ENCODE measurements around the gene P2RY2. TPM values are rescaled to one million over a fixed set of nuclear protein-coding genes. Genes with fewer than 3 reads are reported as not detected.

Gene P2RY2
- polyA plus RNA-seq, 1 of the 3 experiments (the other 2 are of a cell fraction): 0.12 TPM

DNA sequence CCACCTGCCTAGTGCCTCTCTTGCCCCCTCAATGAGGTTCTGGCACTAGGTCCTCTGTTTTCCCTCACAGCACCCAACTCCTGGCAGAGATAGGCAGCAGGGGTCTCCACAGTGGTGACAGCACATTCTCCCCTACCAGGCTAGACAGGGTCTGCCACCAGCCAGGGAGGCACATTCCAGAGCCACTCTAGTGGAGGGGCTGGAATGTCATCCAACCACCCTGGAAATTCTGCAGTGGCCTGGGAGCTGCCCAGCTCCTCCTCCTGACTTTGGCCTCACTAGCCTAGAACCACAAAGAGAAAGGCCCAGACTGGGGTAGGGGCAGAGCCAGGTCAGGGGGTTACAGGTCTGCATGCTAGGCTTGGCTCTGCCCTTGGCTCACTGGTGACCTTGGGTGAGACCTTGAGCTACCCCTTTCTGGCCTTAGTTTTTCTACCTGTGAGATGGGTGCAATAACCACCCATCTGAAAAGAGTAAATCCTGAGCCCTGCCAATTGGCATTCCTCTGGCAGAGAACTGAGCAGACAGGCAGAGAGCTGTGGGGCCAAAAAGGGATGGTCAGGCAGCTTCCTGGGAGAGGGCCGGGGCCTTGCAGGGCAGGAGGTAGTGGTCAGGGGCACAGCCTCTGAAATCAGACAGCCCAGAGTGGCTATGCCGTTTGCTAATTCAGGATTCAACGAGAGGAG is 7.1 kb downstream of the P2RY2 start:
- no peak overlapping the region for H3K4me2 ChIP-seq
- H4K20me1 ChIP-seq (ENCODE audit: insufficient read depth): no peaks in the 10 kb centered on the region
- no peaks in the 10 kb centered on the region for H3K9me3 ChIP-seq
- peak; percentile 12 for DNase-seq
- TF ChIP-seq NFIC (IDR thresholded peaks at IDR 0.05; ENCODE audit: borderline replicate concordance): no peak
- no peak for TF ChIP-seq SIN3A (IDR thresholded peaks at IDR 0.05; ENCODE audit: borderline replicate concordance, low read depth, low read length)
- no peak for TF ChIP-seq MXI1 (IDR thresholded peaks at IDR 0.05; ENCODE audit: low read depth, low read length)
- no peak for TF ChIP-seq RAD21 (IDR thresholded peaks at IDR 0.05; ENCODE audit: low read length)
- TF ChIP-seq RCOR1 (IDR thresholded peaks at IDR 0.05; ENCODE audit: low read length): no peak
- no peak for TF ChIP-seq RFX5 (IDR thresholded peaks at IDR 0.05; ENCODE audit: low read length)
- no peak for TF ChIP-seq JUND (IDR thresholded peaks at IDR 0.05)
- TF ChIP-seq EZH2phosphoT487 (IDR thresholded peaks at IDR 0.05; ENCODE audit: borderline replicate concordance, low read depth): no peak
- no peak for TF ChIP-seq POLR2AphosphoS5 (IDR thresholded peaks at IDR 0.05; ENCODE audit: low read depth, low read length)
- TF ChIP-seq FOXM1 (IDR thresholded peaks at IDR 0.05; ENCODE audit: low read depth): no peak
- TF ChIP-seq USF1 (IDR thresholded peaks at IDR 0.05; ENCODE audit: borderline replicate concordance, low read depth): no peak
- TF ChIP-seq, protein P1, sequence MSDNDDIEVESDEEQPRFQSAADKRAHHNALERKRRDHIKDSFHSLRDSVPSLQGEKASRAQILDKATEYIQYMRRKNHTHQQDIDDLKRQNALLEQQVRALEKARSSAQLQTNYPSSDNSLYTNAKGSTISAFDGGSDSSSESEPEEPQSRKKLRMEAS (IDR thresholded peaks at IDR 0.05; ENCODE audit: low read depth): no peak
- TF ChIP-seq SMC3 (IDR thresholded peaks at IDR 0.05; ENCODE audit: low read depth, low read length): no peak
- TF ChIP-seq, protein P2, sequence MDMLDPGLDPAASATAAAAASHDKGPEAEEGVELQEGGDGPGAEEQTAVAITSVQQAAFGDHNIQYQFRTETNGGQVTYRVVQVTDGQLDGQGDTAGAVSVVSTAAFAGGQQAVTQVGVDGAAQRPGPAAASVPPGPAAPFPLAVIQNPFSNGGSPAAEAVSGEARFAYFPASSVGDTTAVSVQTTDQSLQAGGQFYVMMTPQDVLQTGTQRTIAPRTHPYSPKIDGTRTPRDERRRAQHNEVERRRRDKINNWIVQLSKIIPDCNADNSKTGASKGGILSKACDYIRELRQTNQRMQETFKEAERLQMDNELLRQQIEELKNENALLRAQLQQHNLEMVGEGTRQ (IDR thresholded peaks at IDR 0.05; ENCODE audit: borderline replicate concordance, low read depth, low read length): no peak
- TF ChIP-seq TCF12 (IDR thresholded peaks at IDR 0.05): no peak
- H3K9ac ChIP-seq: no peak overlapping the region
- H3K9me2 ChIP-seq: no peaks in the 10 kb centered on the region
- no peaks in the 10 kb centered on the region for H3K27me3 ChIP-seq (ENCODE audit: insufficient read depth)
- H3K4me3 ChIP-seq (ENCODE audit: low read depth in 2 of 2, low read length in 1 of 2): no peak overlapping the region
- no peaks in the 10 kb centered on the region for H3K79me2 ChIP-seq (ENCODE audit: insufficient read depth)
- H3K4me1 ChIP-seq (ENCODE audit: control insufficient read depth in 1 of 2, insufficient read depth in 2 of 2, low read depth in 1 of 2, low read length in 1 of 2): no peaks in the 10 kb centered on the region
- H3K27ac ChIP-seq (ENCODE audit: low read depth in 2 of 2, low read length in 1 of 2): no peak overlapping the region
- H3F3A ChIP-seq (replicated peaks; ENCODE audit: insufficient read depth): no peaks in the 10 kb centered on the region
- POLR2A ChIA-PET: no interaction called here
- 48% methylated on average over 3 of the region's 3 CpGs for WGBS (ENCODE audit: low lambda C conversion rate)
- no peaks in the 10 kb centered on the region for H3K36me3 ChIP-seq (replicated peaks in 1 of 2; ENCODE audit: control insufficient read depth in 1 of 2, insufficient read depth in 2 of 2, low read length in 1 of 2)
- H2AFZ ChIP-seq (ENCODE audit: low read depth): no peak overlapping the region
- CTCF ChIA-PET: interaction anchor here (0.9 kb wide), 1 partner anchor 17 kb away, joined by 4 read pairs; no protein-coding TSS in a partner anchor

DNA sequence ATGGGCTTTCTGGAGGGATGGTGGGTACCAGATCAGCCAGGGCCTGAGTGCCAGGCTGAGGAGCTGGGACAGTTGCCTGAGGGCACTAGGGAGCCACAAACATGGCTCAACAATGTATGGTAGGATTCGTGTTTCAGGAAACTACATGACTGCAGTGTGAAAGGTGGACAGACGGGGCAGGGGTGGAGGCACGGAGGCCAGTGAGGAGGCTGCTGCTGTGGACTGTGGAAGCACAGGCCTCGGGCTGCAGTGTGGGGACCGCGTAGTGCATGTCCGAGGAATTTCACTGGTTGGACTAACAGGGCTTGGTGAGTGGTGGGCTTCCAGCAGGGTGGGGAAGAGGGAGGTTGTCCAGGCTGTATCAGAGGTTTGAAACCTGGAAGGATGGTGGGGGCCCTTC is 7.8 kb downstream of the P2RY2 start:
- Histone ChIP-seq H3K4me1 (ENCODE audit: control insufficient read depth in 1 of 2, insufficient read depth in 2 of 2, low read depth in 1 of 2, low read length in 1 of 2) (no peaks in the 10 kb centered on the region), H3K9ac (no peak overlapping the region), H3K9me2 (no peaks in the 10 kb centered on the region), H3K9me3 (no peaks in the 10 kb centered on the region), H3K79me2 (ENCODE audit: insufficient read depth) (no peaks in the 10 kb centered on the region), H3K4me2 (no peak overlapping the region), H3K4me3 (ENCODE audit: low read depth in 2 of 2, low read length in 1 of 2) (no peak overlapping the region), H4K20me1 (ENCODE audit: insufficient read depth) (no peaks in the 10 kb centered on the region), H3K27me3 (ENCODE audit: insufficient read depth) (no peaks in the 10 kb centered on the region), H3K36me3 (replicated peaks in 1 of 2; ENCODE audit: control insufficient read depth in 1 of 2, insufficient read depth in 2 of 2, low read length in 1 of 2) (no peaks in the 10 kb centered on the region), H2AFZ (ENCODE audit: low read depth) (no peak overlapping the region), H3K27ac (ENCODE audit: low read depth in 2 of 2, low read length in 1 of 2) (no peak overlapping the region), H3F3A (replicated peaks; ENCODE audit: insufficient read depth) (no peaks in the 10 kb centered on the region)
- WGBS (ENCODE audit: low lambda C conversion rate): 84% methylated on average over 7 of the region's 7 CpGs
- ChIA-PET CTCF (interaction anchor here (0.9 kb wide), 1 partner anchor 17 kb away, joined by 4 read pairs; no protein-coding TSS in a partner anchor), POLR2A (no interaction called here)
- DNase-seq: no peak
- TF ChIP-seq USF1 (IDR thresholded peaks at IDR 0.05; ENCODE audit: borderline replicate concordance, low read depth) (no peak), REST (IDR thresholded peaks at IDR 0.05; ENCODE audit: low read depth, low read length) (no peak), FOXM1 (IDR thresholded peaks at IDR 0.05; ENCODE audit: low read depth) (no peak), TCF12 (IDR thresholded peaks at IDR 0.05) (no peak), FOXJ3 (CRISPR knock-in tag; IDR thresholded peaks at IDR 0.05) (no peak), POLR2AphosphoS5 (IDR thresholded peaks at IDR 0.05; ENCODE audit: low read depth, low read length) (no peak), EZH2phosphoT487 (IDR thresholded peaks at IDR 0.05; ENCODE audit: borderline replicate concordance, low read depth) (no peak), CHD2 (IDR thresholded peaks at IDR 0.05; ENCODE audit: low read length, partially characterized antibody) (no peak), EP300 (IDR thresholded peaks at IDR 0.05; ENCODE audit: borderline replicate concordance in 1 of 2, low read depth in 1 of 2, low read length in 1 of 2) (no peak), MEF2A (IDR thresholded peaks at IDR 0.05; ENCODE audit: borderline replicate concordance, low read depth) (no peak), RAD21 (IDR thresholded peaks at IDR 0.05; ENCODE audit: low read length) (no peak), SMC3 (IDR thresholded peaks at IDR 0.05; ENCODE audit: low read depth, low read length) (no peak), RXRA (IDR thresholded peaks at IDR 0.05; ENCODE audit: borderline replicate concordance, low read depth) (no peak)
